Activated CD4-positive, alpha-beta memory T cell treated with anti-CD3 and anti-CD28 coated beads for 36 hours (primary cell): ENCODE data around the gene QSOX2. TPM values are rescaled to one million over a fixed set of nuclear protein-coding genes. Genes with fewer than 3 reads are reported as not detected.

Experiments used
- CTCF ChIA-PET: fragments of 350-600 bp; sonication (Branson Sonifier 250); formaldehyde crosslinking; loops from one replicate; lab custom pipeline; 2021; ENCODE audit warnings: antibody characterized with exemption, inconsistent platforms; lab: Charles Lee
- POLR2A ChIA-PET: fragments of 350-600 bp; sonication (Branson Sonifier 250); formaldehyde crosslinking; loops from one replicate; lab custom pipeline; 2021; ENCODE audit warnings: antibody characterized with exemption; lab: Charles Lee
- DNase-seq: peaks from one replicate; pipeline ENCODE4 v3.0.0-alpha.2; 2020
- H3K27ac Mint-ChIP-seq: one replicate; pipeline ENCODE4 v1.8.0; 2021; ENCODE audit warnings: mixed read lengths
- H3K27me3 Mint-ChIP-seq: one replicate; pipeline ENCODE4 v1.8.0; 2021; ENCODE audit warnings: mixed read lengths
- H3K36me3 Mint-ChIP-seq: one replicate; pipeline ENCODE4 v1.8.0; 2021; ENCODE audit warnings: mixed read lengths
- H3K4me1 Mint-ChIP-seq: one replicate; pipeline ENCODE4 v1.8.0; 2021; ENCODE audit warnings: low read depth, mixed read lengths
- H3K4me3 Mint-ChIP-seq: one replicate; pipeline ENCODE4 v1.8.0; 2021; ENCODE audit warnings: mild to moderate bottlenecking, mixed read lengths
- H3K9me3 Mint-ChIP-seq: one replicate; pipeline ENCODE4 v1.8.0; 2021; ENCODE audit warnings: mixed read lengths
- intact Hi-C: fragments of 100-400 bp; cut with micrococcal nuclease; formaldehyde crosslinking; loops from one replicate; pipeline ENCODE4 v1.15.1; 2023
- total RNA-seq, 2 experiments: library from RNA; stranded (reverse); gene quantifications; one replicate each; pipeline ENCODE4 v1.2.3, GENCODE V29; 2021

The QSOX2 gene
- total RNA-seq, 2 experiments from 2014 or later, result 19.0 to 19.4 TPM

DNA sequence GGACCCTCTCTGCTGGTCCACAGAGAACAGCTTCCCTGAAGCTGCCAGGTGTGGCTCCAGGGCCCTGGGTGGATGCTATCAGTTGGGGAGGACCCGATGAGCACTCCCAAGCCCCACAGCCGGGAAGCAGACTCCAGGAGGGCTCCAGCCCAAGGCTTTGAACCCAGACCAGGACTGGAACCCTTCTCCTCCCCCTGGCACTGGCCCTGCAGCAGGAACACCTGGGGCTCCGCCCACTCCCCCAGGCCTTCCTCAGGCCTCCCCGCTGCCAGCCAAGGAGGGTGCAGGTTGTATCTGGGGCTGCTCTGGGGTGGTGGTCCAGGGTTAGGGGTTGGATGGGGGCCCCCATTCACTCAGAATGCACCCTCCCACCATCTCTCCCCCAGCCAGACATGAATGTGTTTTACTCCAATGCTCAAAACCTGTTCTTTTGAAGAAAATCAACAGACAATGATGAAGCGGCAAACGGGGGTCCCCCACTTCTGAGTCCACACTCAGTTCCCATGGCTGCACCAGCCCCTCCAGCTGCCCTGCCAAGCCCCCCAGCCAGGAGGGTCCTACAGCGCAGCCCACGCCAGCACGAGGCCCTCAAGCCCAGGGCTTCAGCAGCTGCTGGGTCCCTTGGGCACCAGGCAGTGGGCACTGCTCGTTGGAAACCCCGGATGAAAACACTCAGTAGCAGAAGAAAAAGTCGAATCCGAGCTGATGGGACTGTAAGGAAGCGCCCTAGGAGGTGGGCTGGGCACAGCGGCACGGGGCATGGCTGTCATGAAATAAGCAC lies 35.1 kb upstream of the QSOX2 start:
- no peak for DNase-seq
- Mint-ChIP-seq H3K27me3 (peaks cover 4% of the 10 kb centered on the region), H3K4me1 (peaks cover 5% of the 10 kb centered on the region), H3K9me3 (no peaks in the 10 kb centered on the region), H3K36me3 (no peaks in the 10 kb centered on the region), H3K4me3 (no peak overlapping the region), H3K27ac (no peak overlapping the region)
- intact Hi-C loops, result no loop called here
- CTCF ChIA-PET, result interaction anchor here (1.3 to 3.8 kb wide), 2 partner anchors 13 to 110 kb away, joined by 3 to 19 read pairs; no protein-coding TSS in a partner anchor
- POLR2A ChIA-PET, result no interaction called here

GRCh38 chr9:136279471-136279870 lies 33.9 kb upstream of the QSOX2 start:
- H3K27me3 Mint-ChIP-seq, result peaks cover 7% of the 10 kb centered on the region

GRCh38 chr9:136278894-136279293 lies 33.3 kb upstream of the QSOX2 start:
- no peaks in the 10 kb centered on the region for H3K36me3 Mint-ChIP-seq
- H3K4me3 Mint-ChIP-seq, result no peak overlapping the region
- POLR2A ChIA-PET, result no interaction called here
- H3K27ac Mint-ChIP-seq, result no peak overlapping the region
- H3K27me3 Mint-ChIP-seq, result peaks cover 7% of the 10 kb centered on the region
- DNase-seq, result no peak
- H3K9me3 Mint-ChIP-seq, result no peaks in the 10 kb centered on the region
- intact Hi-C loops, result no loop called here
- CTCF ChIA-PET, result interaction anchor here (1.2 to 1.6 kb wide), 2 partner anchors 108 to 137 kb away, joined by 3 read pairs; no protein-coding TSS in a partner anchor
- peaks cover 5% of the 10 kb centered on the region for H3K4me1 Mint-ChIP-seq

More at GRCh38 chr9:136279471-136279870, 33.9 kb upstream of the QSOX2 start:
- Mint-ChIP-seq H3K9me3 (no peaks in the 10 kb centered on the region), H3K27ac (no peak overlapping the region), H3K4me1 (peaks cover 5% of the 10 kb centered on the region), H3K4me3 (no peak overlapping the region), H3K36me3 (no peaks in the 10 kb centered on the region)
- ChIA-PET CTCF (interaction anchor here (1.2 kb wide), 1 partner anchor 109 kb away, joined by 3 read pairs; no protein-coding TSS in a partner anchor), POLR2A (no interaction called here)
- no peak for DNase-seq
- intact Hi-C loops, result no loop called here

GRCh38 chr9:136278221-136278620 lies 32.6 kb upstream of the QSOX2 start:
- CTCF ChIA-PET, result interaction anchor here (0.7 to 1.6 kb wide), 4 partner anchors 10 to 137 kb away, joined by 3 to 5 read pairs (median 4); no protein-coding TSS in a partner anchor
- no peak overlapping the region for H3K4me3 Mint-ChIP-seq
- no peak overlapping the region for H3K27ac Mint-ChIP-seq
- no peaks in the 10 kb centered on the region for H3K36me3 Mint-ChIP-seq
- intact Hi-C loops, result no loop called here
- H3K27me3 Mint-ChIP-seq, result peaks cover 3% of the 10 kb centered on the region
- no peaks in the 10 kb centered on the region for H3K4me1 Mint-ChIP-seq
- no peak for DNase-seq
- POLR2A ChIA-PET, result no interaction called here
- H3K9me3 Mint-ChIP-seq, result no peaks in the 10 kb centered on the region

GRCh38 chr9:136277746-136278145 lies 32.1 kb upstream of the QSOX2 start:
- Mint-ChIP-seq H3K27ac (no peak overlapping the region), H3K4me3 (no peak overlapping the region), H3K4me1 (no peaks in the 10 kb centered on the region), H3K27me3 (peaks cover 3% of the 10 kb centered on the region), H3K9me3 (no peaks in the 10 kb centered on the region), H3K36me3 (no peaks in the 10 kb centered on the region)
- POLR2A ChIA-PET, result no interaction called here
- intact Hi-C loops, result no loop called here
- no peak for DNase-seq
- CTCF ChIA-PET, result interaction anchor here (0.7 to 1.6 kb wide), 3 partner anchors 10 to 136 kb away, joined by 3 to 5 read pairs (median 4); no protein-coding TSS in a partner anchor

- H3K9me3 Mint-ChIP-seq, result no peaks in the 10 kb centered on the region
- H3K4me1 Mint-ChIP-seq, result no peaks in the 10 kb centered on the region
- no peak overlapping the region for H3K4me3 Mint-ChIP-seq
- CTCF ChIA-PET, result no interaction called here
- intact Hi-C loops, result no loop called here
- no peak for DNase-seq
- POLR2A ChIA-PET, result no interaction called here
- H3K36me3 Mint-ChIP-seq, result no peaks in the 10 kb centered on the region
- no peak overlapping the region for H3K27ac Mint-ChIP-seq
- peaks cover 3% of the 10 kb centered on the region for H3K27me3 Mint-ChIP-seq
These were observed 31.1 kb upstream of the QSOX2 start for GRCh38 chr9:136276716-136277115.

DNA sequence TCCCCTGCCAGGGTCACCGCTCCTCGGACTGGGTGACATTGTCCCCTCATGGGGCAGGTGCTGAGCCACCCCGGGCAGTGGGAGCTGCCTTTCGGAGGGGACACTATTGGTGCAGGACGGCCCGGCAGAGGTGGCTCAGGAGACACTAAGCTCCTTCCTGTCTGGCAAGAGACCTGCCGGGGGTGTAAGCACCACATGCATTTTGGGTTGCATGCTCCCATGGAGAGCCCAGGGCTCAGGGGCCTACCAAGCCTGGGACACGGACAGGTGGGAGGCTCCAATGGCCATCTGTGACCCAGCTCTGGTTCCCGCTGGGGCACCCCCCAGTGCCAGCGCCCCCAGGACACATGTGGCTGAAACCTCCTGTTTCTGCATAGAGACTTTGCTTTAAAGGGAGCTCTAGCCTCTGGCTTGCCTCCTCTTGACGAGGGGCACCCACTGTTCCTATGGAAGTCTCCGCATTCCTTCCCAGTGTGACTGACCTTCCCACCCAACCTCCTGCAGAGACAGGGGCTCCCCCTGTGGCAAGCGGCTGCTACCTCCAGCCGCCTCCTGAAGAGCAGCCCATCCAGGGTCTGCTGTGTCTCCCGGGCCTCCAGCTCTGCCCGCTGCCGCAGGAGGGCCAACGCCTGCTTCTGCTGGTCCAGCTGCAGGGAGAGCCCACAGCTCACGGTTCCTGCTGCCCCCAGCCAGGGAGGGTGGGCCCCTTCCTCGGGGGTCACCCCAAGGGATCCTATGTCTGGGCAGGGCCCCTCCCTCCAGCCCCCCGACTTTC lies 30.2 kb upstream of the QSOX2 start:
- H3K27me3 Mint-ChIP-seq, result peaks cover 3% of the 10 kb centered on the region
- CTCF ChIA-PET, result interaction anchor here (1.2 kb wide), 1 partner anchor 8 kb away, joined by 3 read pairs; no protein-coding TSS in a partner anchor
- H3K4me1 Mint-ChIP-seq, result no peaks in the 10 kb centered on the region
- POLR2A ChIA-PET, result no interaction called here
- H3K27ac Mint-ChIP-seq, result no peak overlapping the region
- no peaks in the 10 kb centered on the region for H3K9me3 Mint-ChIP-seq
- no peak for DNase-seq
- no peak overlapping the region for H3K4me3 Mint-ChIP-seq
- intact Hi-C loops, result no loop called here
- H3K36me3 Mint-ChIP-seq, result no peaks in the 10 kb centered on the region

DNA sequence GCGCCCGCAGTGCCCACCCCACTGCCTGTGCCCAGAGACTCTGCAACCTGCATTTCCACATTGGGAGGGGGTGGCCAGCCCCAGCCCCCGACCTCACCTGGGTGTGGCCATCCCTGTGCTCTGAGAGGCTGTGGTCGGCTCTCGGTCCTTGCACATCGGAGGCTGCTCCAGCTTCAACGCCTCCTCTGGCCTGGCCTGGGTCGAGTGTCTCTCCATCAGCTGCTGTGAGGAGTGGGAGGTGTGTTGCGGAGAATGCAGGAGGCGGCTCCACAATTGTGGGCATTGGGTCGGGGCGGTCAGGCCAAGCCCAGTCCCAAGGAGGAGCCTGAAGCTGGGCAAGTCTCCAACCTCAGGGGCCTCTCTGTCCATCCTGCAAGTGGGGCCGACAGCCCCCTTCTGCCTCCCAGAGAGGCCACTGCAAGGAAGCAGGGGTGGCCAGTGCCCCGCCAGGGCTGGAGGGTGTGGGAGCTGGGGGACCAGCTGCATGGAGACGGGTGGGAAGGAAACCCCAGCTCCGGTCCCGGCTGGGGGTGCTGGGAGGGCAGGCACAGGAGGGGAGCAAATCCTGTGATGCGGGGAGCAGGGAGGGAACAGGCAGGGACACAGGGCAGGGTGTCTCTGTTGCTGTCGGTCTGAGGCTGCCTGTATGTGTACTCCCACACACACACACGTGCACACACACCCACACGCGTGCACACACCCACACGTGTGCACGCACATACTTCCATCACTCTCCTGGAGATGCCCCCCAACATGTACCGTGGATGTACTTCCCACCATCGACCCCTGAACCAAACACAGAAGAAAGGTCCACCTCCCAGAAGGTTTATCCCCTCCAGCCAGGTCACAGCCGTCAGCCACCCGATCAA lies 29.4 kb upstream of the QSOX2 start:
- ChIA-PET POLR2A (no interaction called here), CTCF (interaction anchor here (1.2 kb wide), 1 partner anchor 9 kb away, joined by 3 read pairs; no protein-coding TSS in a partner anchor)
- peaks cover 3% of the 10 kb centered on the region for H3K27me3 Mint-ChIP-seq
- H3K4me1 Mint-ChIP-seq, result no peaks in the 10 kb centered on the region
- H3K9me3 Mint-ChIP-seq, result no peaks in the 10 kb centered on the region
- no peak for DNase-seq
- no peaks in the 10 kb centered on the region for H3K36me3 Mint-ChIP-seq
- H3K27ac Mint-ChIP-seq, result no peak overlapping the region
- H3K4me3 Mint-ChIP-seq, result no peak overlapping the region
- intact Hi-C loops, result no loop called here

DNA sequence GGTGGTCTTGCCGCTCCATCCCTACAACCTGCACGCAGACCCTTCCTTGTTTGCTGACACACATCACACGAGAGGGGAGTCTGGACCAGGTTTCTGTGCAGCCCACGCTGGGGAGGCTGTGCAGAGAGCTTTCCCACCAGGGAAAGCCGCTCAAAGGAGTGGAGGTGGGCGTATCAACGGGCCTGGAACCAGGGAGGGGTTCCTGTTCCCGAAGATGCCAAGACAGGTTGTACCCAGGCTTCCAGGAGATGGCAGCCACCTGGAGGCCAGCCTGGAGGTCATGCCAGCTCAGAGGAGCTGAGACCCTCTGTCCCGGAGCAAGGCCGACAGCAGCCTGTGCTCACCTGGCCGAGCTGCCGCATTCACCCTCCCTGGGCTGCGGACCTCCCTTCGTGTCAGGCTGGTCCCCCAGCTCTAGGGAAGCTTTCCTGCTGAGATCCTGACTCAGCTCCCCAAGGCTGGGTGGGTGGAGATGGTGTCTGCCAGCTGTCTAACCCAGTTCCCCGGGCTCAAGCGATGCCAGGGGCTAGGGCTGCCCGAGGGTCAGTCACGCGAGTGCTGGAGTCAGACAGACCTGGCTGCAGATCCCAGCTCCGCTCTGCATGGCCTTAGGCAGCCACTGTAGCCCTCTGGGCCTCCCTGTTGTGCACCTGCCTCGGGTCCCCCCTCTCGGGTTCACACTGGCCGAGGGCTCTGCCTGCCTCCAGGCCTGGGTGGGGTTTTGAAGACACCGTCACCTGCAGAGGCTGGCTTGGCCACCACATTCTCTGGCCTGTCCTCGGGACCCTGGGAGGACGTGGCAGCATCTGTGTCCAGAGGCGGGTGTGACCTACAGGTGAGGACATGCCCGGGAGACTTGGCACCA lies 28.5 kb upstream of the QSOX2 start:
- no peaks in the 10 kb centered on the region for H3K4me1 Mint-ChIP-seq
- intact Hi-C loops, result no loop called here
- no peak overlapping the region for H3K4me3 Mint-ChIP-seq
- ChIA-PET POLR2A (no interaction called here), CTCF (no interaction called here)
- no peaks in the 10 kb centered on the region for H3K9me3 Mint-ChIP-seq
- peaks cover 3% of the 10 kb centered on the region for H3K27me3 Mint-ChIP-seq
- no peak overlapping the region for H3K27ac Mint-ChIP-seq
- no peak for DNase-seq
- H3K36me3 Mint-ChIP-seq, result no peaks in the 10 kb centered on the region

GRCh38 chr9:136273244-136273865 lies 27.7 kb upstream of the QSOX2 start:
- ChIA-PET POLR2A (no interaction called here), CTCF (no interaction called here)
- intact Hi-C loops, result no loop called here
- Mint-ChIP-seq H3K27me3 (peaks cover 3% of the 10 kb centered on the region), H3K27ac (no peak overlapping the region), H3K4me1 (no peaks in the 10 kb centered on the region), H3K9me3 (no peaks in the 10 kb centered on the region), H3K36me3 (no peaks in the 10 kb centered on the region), H3K4me3 (no peak overlapping the region)
- no peak for DNase-seq
